ENCODE results near the gene EML5. TPM values are rescaled to one million over a fixed set of nuclear protein-coding genes. Genes with fewer than 3 reads are reported as not detected.

EML5 gene
- total RNA-seq, 1 experiment from 2014 or later, result 0.85 TPM

DNA sequence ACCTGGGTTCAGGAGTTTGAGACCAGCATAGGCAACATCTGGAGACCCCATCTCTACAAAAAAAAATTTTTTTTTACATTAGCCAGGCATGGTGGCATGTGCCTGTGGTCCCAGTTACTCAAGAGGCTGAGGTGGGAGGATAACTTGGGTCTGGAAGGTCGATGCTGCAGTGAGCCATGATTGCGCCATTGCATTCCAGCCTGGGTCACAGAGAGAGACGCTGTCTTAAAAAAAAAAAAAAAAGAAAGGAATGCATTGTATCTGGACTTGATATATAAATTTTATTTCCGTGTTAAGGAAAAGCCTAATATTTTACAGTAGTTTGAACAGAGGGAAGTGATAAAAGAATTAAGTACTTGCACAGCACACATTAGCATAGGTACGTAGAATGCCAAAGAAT is 132.7 kb downstream of the EML5 start (continued):
- TF ChIP-seq ZNF263 (CRISPR knock-in tag; IDR thresholded peaks at IDR 0.05; ENCODE audit: low read depth), result no peak
- TF ChIP-seq, protein P1, sequence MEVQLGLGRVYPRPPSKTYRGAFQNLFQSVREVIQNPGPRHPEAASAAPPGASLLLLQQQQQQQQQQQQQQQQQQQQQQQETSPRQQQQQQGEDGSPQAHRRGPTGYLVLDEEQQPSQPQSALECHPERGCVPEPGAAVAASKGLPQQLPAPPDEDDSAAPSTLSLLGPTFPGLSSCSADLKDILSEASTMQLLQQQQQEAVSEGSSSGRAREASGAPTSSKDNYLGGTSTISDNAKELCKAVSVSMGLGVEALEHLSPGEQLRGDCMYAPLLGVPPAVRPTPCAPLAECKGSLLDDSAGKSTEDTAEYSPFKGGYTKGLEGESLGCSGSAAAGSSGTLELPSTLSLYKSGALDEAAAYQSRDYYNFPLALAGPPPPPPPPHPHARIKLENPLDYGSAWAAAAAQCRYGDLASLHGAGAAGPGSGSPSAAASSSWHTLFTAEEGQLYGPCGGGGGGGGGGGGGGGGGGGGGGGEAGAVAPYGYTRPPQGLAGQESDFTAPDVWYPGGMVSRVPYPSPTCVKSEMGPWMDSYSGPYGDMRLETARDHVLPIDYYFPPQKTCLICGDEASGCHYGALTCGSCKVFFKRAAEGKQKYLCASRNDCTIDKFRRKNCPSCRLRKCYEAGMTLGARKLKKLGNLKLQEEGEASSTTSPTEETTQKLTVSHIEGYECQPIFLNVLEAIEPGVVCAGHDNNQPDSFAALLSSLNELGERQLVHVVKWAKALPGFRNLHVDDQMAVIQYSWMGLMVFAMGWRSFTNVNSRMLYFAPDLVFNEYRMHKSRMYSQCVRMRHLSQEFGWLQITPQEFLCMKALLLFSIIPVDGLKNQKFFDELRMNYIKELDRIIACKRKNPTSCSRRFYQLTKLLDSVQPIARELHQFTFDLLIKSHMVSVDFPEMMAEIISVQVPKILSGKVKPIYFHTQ (CRISPR knock-in tag; IDR thresholded peaks at IDR 0.05), result no peak

DNA sequence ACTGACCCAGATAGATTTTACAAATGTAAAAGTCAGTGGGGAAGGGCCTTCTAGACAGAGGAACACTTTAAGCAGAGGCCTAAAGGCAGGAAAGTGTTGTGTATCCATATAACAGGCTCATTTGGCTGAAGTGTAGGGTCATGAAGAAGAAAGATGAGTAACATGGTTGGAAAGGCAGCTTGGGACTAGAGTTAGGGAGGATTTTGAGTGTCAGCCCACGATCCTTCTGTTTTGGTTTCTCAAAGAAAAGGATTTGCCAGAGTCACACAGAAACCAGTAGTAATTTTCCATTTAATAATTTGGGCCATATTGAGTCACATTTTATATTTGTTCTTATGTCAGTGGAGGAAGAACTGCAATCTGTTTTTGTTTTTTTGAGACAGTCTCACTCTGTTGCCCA is 153.5 kb downstream of the EML5 start:
- DNase-seq (ENCODE audit: low spot score) (no peak), ATAC-seq (no peak)
- CTCF ChIA-PET, result no interaction called here
- Mint-ChIP-seq H3K36me3 (0 out of 2 replicates have a peak, but pooled peaks cover 5% of the 10 kb centered on the region), H3K27ac (no peak overlapping the region), H3K4me1 (no peaks in the 10 kb centered on the region), H3K4me3 (no peak overlapping the region), H3K9me3 (peaks cover 12% of the 10 kb centered on the region), H3K27me3 (ENCODE audit: low read depth) (no peaks in the 10 kb centered on the region; the same call in 1 of the 2 replicates)
- no peak for TF ChIP-seq ZBTB21 (CRISPR knock-in tag; IDR thresholded peaks at IDR 0.05; ENCODE audit: borderline replicate concordance)
- TF ChIP-seq ZNF121 (CRISPR knock-in tag; IDR thresholded peaks at IDR 0.05), result no peak
- TF ChIP-seq, protein P2, sequence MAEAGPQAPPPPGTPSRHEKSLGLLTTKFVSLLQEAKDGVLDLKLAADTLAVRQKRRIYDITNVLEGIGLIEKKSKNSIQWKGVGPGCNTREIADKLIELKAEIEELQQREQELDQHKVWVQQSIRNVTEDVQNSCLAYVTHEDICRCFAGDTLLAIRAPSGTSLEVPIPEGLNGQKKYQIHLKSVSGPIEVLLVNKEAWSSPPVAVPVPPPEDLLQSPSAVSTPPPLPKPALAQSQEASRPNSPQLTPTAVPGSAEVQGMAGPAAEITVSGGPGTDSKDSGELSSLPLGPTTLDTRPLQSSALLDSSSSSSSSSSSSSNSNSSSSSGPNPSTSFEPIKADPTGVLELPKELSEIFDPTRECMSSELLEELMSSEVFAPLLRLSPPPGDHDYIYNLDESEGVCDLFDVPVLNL (CRISPR knock-in tag; IDR thresholded peaks at IDR 0.05; ENCODE audit: borderline replicate concordance, low read depth), result no peak
- TF ChIP-seq MYBL2 (CRISPR knock-in tag; IDR thresholded peaks at IDR 0.05), result no peak
- TF ChIP-seq ESRRA (CRISPR knock-in tag; IDR thresholded peaks at IDR 0.05; ENCODE audit: borderline replicate concordance), result no peak
- TF ChIP-seq, protein P3, sequence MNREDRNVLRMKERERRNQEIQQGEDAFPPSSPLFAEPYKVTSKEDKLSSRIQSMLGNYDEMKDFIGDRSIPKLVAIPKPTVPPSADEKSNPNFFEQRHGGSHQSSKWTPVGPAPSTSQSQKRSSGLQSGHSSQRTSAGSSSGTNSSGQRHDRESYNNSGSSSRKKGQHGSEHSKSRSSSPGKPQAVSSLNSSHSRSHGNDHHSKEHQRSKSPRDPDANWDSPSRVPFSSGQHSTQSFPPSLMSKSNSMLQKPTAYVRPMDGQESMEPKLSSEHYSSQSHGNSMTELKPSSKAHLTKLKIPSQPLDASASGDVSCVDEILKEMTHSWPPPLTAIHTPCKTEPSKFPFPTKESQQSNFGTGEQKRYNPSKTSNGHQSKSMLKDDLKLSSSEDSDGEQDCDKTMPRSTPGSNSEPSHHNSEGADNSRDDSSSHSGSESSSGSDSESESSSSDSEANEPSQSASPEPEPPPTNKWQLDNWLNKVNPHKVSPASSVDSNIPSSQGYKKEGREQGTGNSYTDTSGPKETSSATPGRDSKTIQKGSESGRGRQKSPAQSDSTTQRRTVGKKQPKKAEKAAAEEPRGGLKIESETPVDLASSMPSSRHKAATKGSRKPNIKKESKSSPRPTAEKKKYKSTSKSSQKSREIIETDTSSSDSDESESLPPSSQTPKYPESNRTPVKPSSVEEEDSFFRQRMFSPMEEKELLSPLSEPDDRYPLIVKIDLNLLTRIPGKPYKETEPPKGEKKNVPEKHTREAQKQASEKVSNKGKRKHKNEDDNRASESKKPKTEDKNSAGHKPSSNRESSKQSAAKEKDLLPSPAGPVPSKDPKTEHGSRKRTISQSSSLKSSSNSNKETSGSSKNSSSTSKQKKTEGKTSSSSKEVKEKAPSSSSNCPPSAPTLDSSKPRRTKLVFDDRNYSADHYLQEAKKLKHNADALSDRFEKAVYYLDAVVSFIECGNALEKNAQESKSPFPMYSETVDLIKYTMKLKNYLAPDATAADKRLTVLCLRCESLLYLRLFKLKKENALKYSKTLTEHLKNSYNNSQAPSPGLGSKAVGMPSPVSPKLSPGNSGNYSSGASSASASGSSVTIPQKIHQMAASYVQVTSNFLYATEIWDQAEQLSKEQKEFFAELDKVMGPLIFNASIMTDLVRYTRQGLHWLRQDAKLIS (CRISPR knock-in tag; IDR thresholded peaks at IDR 0.05; ENCODE audit: borderline replicate concordance), result no peak
- TF ChIP-seq, protein P4, sequence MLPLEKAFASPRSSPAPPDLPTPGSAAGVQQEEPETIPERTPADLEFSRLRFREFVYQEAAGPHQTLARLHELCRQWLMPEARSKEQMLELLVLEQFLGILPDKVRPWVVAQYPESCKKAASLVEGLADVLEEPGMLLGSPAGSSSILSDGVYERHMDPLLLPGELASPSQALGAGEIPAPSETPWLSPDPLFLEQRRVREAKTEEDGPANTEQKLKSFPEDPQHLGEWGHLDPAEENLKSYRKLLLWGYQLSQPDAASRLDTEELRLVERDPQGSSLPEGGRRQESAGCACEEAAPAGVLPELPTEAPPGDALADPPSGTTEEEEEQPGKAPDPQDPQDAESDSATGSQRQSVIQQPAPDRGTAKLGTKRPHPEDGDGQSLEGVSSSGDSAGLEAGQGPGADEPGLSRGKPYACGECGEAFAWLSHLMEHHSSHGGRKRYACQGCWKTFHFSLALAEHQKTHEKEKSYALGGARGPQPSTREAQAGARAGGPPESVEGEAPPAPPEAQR (CRISPR knock-in tag; IDR thresholded peaks at IDR 0.05), result no peak
- TF ChIP-seq MXD4 (CRISPR knock-in tag; IDR thresholded peaks at IDR 0.05; ENCODE audit: borderline replicate concordance), result no peak
- POLR2A ChIA-PET, result no interaction called here

DNA sequence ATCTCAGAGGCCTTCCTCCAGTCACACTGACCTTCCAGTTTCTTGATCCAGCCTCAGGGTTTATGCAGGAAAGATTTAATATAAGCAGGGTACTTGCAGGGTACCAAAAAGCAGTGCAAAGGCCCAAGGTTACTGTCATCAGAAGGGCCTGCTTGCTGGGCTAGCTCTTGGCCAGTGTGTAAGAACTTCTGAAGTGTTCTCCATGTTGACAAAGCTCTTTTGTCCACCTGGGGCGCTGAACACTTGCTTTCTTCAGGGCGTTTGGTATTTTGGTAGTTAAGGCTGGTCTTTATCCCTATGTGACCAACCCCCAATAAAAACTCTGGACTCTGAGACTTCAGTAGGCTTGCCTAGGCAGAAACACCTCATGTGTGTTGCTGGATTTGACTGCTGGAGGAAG is 160.2 kb downstream of the EML5 start:
- ChIA-PET CTCF (no interaction called here), POLR2A (no interaction called here)
- H3K4me3 Mint-ChIP-seq, result no peak overlapping the region
- H3K9me3 Mint-ChIP-seq, result no peaks in the 10 kb centered on the region
- DNase-seq (ENCODE audit: low spot score), result no peak
- H3K36me3 Mint-ChIP-seq, result no peaks in the 10 kb centered on the region
- no peaks in the 10 kb centered on the region for H3K4me1 Mint-ChIP-seq
- ATAC-seq, result no peak
- no peaks in the 10 kb centered on the region for H3K27me3 Mint-ChIP-seq (ENCODE audit: low read depth)
- no peak overlapping the region for H3K27ac Mint-ChIP-seq
- TF ChIP-seq, protein P5, sequence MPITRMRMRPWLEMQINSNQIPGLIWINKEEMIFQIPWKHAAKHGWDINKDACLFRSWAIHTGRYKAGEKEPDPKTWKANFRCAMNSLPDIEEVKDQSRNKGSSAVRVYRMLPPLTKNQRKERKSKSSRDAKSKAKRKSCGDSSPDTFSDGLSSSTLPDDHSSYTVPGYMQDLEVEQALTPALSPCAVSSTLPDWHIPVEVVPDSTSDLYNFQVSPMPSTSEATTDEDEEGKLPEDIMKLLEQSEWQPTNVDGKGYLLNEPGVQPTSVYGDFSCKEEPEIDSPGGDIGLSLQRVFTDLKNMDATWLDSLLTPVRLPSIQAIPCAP (CRISPR knock-in tag; IDR thresholded peaks at IDR 0.05), result no peak
- TF ChIP-seq ATF1 (CRISPR knock-in tag; IDR thresholded peaks at IDR 0.05) (no peak), ZNF317 (CRISPR knock-in tag; IDR thresholded peaks at IDR 0.05; ENCODE audit: borderline replicate concordance, low read depth) (no peak), ELF4 (CRISPR knock-in tag; IDR thresholded peaks at IDR 0.05; ENCODE audit: low read depth) (no peak), MXD4 (CRISPR knock-in tag; IDR thresholded peaks at IDR 0.05; ENCODE audit: borderline replicate concordance) (no peak), ZNF396 (CRISPR knock-in tag; IDR thresholded peaks at IDR 0.05; ENCODE audit: borderline replicate concordance) (no peak), NFATC4 (CRISPR knock-in tag; IDR thresholded peaks at IDR 0.05) (no peak)
- TF ChIP-seq, protein P6, sequence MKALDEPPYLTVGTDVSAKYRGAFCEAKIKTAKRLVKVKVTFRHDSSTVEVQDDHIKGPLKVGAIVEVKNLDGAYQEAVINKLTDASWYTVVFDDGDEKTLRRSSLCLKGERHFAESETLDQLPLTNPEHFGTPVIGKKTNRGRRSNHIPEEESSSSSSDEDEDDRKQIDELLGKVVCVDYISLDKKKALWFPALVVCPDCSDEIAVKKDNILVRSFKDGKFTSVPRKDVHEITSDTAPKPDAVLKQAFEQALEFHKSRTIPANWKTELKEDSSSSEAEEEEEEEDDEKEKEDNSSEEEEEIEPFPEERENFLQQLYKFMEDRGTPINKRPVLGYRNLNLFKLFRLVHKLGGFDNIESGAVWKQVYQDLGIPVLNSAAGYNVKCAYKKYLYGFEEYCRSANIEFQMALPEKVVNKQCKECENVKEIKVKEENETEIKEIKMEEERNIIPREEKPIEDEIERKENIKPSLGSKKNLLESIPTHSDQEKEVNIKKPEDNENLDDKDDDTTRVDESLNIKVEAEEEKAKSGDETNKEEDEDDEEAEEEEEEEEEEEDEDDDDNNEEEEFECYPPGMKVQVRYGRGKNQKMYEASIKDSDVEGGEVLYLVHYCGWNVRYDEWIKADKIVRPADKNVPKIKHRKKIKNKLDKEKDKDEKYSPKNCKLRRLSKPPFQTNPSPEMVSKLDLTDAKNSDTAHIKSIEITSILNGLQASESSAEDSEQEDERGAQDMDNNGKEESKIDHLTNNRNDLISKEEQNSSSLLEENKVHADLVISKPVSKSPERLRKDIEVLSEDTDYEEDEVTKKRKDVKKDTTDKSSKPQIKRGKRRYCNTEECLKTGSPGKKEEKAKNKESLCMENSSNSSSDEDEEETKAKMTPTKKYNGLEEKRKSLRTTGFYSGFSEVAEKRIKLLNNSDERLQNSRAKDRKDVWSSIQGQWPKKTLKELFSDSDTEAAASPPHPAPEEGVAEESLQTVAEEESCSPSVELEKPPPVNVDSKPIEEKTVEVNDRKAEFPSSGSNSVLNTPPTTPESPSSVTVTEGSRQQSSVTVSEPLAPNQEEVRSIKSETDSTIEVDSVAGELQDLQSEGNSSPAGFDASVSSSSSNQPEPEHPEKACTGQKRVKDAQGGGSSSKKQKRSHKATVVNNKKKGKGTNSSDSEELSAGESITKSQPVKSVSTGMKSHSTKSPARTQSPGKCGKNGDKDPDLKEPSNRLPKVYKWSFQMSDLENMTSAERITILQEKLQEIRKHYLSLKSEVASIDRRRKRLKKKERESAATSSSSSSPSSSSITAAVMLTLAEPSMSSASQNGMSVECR (CRISPR knock-in tag; IDR thresholded peaks at IDR 0.05; ENCODE audit: borderline replicate concordance), result no peak
